ENCODE results near the gene HEXA.

Gene HEXA

GRCh38 chr15:72319360-72319984, 56.3 kb downstream of the HEXA start:
- peak; percentile 21 for DNase-seq (ENCODE audit: low read depth)

DNA sequence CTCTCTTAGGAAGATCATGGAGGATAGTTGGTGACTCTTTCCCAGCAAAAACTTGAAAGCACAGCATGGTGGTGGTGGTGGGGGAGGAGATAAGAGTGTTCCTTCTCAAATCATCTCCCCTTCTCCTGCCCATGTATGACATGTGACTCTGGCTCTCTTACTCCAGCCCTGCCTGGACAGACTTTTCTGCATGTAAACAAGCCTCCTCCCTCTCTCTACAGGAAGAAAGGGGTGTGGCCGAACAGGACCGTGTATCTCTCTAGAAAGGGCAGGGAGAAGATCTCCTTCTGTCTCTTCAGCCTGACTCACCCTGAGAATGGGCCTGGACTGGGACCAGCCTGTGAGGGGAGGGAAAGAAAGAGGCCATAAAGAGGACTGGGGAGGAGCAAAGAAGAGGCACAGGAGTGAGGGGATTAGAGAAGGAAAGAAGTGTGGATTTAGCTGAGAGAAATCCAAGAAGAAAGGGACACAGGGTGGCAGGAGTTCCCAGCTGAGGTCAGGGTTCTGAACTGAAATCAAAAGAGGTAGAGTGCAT, 57.3 kb downstream of the HEXA start:
- DNase-seq (ENCODE audit: low read depth): no peak

- no peak for DNase-seq (ENCODE audit: low read depth)
Observed at GRCh38 chr15:72315706-72316370, 60.0 kb downstream of the HEXA start.

DNA sequence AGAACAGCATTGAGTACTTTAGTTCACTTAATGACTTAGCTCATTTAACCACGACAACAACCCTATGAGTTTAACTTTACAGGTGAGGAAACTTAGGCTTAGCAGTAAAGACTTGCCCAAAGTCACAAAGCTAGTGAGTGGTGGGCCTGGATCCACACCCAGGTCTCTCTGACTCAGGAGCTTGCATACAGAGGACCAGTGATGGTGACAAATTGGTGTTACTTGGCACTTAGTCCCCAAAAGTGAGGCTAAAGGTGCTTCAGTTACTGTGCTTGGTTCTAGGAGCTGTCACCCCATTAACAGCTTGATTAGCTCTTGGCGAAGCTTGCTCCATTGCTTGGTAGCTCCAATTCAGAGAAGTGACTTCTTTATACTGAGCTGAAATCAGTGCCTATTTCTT, 61.9 kb downstream of the HEXA start:
- no peak for DNase-seq (ENCODE audit: low read depth)

DNA sequence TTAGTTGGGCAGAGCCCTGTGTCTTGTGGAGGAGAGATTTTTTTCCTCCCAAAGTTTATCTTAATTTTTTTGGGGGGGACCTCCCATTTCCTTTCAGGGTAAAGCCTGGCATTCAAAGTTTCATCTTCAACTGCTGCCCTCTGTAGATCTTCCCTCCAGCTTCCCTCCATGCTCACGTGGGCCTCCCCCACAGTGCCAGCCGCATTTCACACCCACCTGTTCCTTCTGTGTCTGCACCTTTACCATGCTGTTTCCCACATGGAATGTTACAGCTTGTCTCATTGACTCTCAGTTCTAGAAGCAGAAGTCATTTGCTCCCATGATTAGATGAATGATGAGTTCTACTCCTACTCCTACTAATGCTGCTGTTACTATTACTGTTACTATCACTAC, 62.4 kb downstream of the HEXA start:
- DNase-seq (ENCODE audit: low read depth): no peak

DNA sequence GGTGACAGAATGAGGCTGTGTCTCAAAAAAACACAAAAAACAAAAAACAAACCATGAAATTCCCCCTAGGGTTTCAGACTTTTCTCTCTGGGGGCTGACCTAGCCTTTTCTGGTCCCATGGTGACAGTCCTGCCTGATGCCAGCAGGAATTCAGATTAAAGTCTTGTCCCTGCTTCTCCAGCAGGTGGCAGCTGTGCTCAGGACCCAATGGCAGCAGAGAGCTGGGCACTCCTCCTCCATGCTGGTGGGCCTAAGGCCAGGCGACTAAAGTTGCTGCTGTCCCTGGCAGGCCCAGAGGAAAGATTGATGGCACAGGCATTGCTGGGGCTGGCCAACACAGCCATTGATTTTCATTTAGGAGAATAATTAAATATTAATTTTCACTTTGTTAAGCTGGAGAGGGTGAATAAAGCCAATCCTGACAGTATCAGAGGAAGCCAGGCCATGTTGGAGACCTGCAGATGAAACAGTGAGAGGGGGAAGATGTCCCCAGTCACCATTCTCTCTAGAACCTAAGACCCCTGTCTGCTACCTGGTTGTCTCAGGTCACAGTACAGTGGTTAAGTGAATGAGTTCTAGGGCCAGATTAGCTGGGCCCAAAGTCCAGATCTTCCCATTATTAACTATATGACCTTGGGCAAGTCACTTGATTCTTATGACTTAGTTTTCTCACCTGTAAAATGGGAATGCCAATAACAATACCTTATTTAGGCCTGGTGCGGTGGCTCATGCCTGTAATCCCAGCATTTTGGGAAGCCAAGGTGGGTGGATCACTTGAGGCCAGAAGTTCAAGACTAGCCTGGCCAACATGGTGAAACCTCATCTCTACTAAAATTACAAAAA, 63.0 kb downstream of the HEXA start:
- peak; percentile 31 for DNase-seq (ENCODE audit: low read depth)

DNA sequence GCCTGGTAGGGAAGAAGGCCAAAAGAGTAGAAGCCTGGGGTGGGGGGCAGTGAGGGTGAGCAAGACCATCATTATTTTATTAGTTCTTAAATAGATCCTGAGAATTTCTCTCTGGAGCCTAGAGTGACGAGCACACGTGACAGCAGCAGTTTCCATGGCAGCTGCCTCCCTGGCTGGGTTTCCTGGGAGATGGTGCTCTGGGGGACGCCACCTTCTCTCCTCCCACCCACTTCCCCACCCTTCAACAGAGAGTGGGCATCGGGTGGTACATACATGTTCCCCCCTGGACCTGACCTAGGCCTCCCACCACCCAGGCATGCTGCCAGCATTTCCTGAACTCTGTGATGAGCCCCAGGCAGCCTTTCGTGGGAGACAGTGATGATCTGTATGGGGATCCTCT, 68.8 kb downstream of the HEXA start:
- no peak for DNase-seq (ENCODE audit: low read depth)

GRCh38 chr15:72306211-72306785, 69.5 kb downstream of the HEXA start:
- peak; percentile 11 for DNase-seq (ENCODE audit: low read depth)

DNA sequence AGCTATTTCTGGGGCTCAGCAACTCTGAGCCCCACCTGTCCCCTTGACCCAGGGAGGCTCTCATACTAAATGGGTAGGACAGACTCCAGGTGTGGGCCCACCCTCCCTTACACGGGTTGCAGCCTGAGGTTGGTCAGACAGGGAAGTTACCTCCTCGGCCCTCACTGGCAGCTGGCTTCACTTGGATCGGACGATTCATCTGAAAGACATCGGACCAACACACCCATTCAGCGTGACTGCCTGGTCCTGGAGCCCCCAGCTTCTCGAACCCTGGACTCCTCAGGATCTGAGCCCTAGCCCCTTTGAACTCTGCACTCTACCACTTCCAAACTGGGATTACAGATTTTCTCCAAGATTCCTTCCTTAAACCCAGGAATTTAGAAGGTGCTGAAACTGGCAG, 71.2 kb downstream of the HEXA start:
- no peak for DNase-seq (ENCODE audit: low read depth)

DNA sequence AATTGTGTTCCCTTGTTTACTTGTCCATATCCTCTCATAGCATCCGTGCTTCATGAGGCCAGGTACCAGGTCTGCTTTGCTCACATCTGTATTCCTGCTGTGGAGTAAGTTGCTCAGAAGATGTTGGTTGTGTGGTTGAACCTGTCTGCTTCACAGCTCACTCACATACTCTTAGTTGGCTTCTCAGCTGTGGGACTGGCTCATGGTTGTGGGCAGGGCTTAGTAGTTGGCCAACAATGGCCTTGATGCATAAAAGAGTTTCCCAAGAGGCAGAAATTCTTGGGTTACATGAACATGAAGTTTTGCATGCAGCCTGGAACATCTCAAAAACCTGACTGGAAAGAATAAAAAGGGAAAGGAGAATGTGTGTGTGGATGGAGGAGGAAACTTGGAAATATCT, 72.9 kb downstream of the HEXA start:
- DNase-seq (ENCODE audit: low read depth): no peak

All from activated T-helper 1 cell treated with Interleukin-2 at 50 U/mL for 16 hours (primary cell).